Globus pallidus (tissue), 1 donor: ENCODE measurements around the gene MRFAP1L1.

Experiments used
- DNase-seq: peaks from one replicate; pipeline ENCODE4 v3.0.0-alpha.2; 2015; ENCODE audit warnings: low spot score

The MRFAP1L1 gene

GRCh38 chr4:6660430-6660829 lies 49.2 kb downstream of the MRFAP1L1 start:
- no peak for DNase-seq

- DNase-seq = no peak
Measured at GRCh38 chr4:6659897-6660296, 49.8 kb downstream of the MRFAP1L1 start.

- DNase-seq = no peak
Measured at GRCh38 chr4:6658597-6659075, 51.0 kb downstream of the MRFAP1L1 start.

DNA sequence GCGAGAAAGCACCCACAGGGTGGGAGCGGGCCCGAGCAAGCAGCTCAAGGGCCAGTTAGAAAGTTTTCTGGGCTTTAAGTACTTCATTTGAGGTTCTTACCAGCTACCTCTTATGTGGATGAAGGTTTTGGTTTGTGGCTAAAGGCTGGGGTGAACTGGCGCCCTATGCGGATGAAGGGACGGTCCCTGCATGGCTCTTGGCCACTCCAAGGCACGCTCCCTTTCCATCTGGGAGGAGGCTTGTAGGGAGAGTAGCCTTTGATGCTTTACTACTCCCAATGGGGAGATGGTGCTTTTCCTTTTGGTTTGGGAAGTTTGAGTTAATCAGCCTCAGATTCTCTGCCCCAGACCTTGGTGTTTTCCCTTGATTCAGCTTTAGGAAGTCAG lies 51.5 kb downstream of the MRFAP1L1 start:
- DNase-seq = no peak
